ENCODE results near the gene LMLN.

LMLN gene

DNA sequence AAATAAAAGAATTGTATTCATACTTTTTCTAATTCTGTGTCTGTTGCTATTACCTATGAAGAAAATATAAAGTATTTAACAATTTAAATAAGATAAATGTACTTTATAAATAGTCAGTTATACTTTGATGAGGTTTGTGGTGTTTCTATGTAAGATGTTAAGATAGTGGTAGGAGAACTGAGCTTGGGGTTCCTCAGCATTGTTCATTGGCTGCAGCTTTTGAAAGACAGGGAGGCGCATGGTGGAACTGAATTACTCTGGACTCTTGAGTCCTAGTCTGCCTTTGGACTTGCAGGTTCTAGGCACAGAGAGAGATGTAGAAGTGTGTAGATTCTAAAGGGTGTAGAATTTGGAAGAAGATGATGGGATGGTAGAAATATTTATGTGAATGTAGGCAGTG is 23.1 kb downstream of the LMLN start:
- no peak for TF ChIP-seq CEBPB (IDR thresholded peaks at IDR 0.05)
- TF ChIP-seq EGR1 (IDR thresholded peaks at IDR 0.05) = no peak
- TF ChIP-seq NFIC (IDR thresholded peaks at IDR 0.05) = no peak
- TF ChIP-seq TCF12 (IDR thresholded peaks at IDR 0.05; ENCODE audit: low read depth) = no peak
- TF ChIP-seq, protein P1, sequence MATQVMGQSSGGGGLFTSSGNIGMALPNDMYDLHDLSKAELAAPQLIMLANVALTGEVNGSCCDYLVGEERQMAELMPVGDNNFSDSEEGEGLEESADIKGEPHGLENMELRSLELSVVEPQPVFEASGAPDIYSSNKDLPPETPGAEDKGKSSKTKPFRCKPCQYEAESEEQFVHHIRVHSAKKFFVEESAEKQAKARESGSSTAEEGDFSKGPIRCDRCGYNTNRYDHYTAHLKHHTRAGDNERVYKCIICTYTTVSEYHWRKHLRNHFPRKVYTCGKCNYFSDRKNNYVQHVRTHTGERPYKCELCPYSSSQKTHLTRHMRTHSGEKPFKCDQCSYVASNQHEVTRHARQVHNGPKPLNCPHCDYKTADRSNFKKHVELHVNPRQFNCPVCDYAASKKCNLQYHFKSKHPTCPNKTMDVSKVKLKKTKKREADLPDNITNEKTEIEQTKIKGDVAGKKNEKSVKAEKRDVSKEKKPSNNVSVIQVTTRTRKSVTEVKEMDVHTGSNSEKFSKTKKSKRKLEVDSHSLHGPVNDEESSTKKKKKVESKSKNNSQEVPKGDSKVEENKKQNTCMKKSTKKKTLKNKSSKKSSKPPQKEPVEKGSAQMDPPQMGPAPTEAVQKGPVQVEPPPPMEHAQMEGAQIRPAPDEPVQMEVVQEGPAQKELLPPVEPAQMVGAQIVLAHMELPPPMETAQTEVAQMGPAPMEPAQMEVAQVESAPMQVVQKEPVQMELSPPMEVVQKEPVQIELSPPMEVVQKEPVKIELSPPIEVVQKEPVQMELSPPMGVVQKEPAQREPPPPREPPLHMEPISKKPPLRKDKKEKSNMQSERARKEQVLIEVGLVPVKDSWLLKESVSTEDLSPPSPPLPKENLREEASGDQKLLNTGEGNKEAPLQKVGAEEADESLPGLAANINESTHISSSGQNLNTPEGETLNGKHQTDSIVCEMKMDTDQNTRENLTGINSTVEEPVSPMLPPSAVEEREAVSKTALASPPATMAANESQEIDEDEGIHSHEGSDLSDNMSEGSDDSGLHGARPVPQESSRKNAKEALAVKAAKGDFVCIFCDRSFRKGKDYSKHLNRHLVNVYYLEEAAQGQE (IDR thresholded peaks at IDR 0.05; ENCODE audit: low read depth) = no peak
- TF ChIP-seq TAF1 (IDR thresholded peaks at IDR 0.05; ENCODE audit: low read depth) = no peak
- TF ChIP-seq, protein P2, sequence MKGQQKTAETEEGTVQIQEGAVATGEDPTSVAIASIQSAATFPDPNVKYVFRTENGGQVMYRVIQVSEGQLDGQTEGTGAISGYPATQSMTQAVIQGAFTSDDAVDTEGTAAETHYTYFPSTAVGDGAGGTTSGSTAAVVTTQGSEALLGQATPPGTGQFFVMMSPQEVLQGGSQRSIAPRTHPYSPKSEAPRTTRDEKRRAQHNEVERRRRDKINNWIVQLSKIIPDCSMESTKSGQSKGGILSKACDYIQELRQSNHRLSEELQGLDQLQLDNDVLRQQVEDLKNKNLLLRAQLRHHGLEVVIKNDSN (IDR thresholded peaks at IDR 0.05) = no peak
- no peak for TF ChIP-seq YY1 (IDR thresholded peaks at IDR 0.05; ENCODE audit: low read depth)
- no peak for TF ChIP-seq RAD21 (IDR thresholded peaks at IDR 0.05; ENCODE audit: low read depth)
- TF ChIP-seq CREB1 (IDR thresholded peaks at IDR 0.05; ENCODE audit: low read depth) = no peak
- TF ChIP-seq, protein P3, sequence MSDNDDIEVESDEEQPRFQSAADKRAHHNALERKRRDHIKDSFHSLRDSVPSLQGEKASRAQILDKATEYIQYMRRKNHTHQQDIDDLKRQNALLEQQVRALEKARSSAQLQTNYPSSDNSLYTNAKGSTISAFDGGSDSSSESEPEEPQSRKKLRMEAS (IDR thresholded peaks at IDR 0.05) = no peak
- no peak for TF ChIP-seq TEAD4 (IDR thresholded peaks at IDR 0.05)
- no peak for TF ChIP-seq FOXM1 (IDR thresholded peaks at IDR 0.05; ENCODE audit: borderline replicate concordance, low read depth)
- TF ChIP-seq ZBTB7A (IDR thresholded peaks at IDR 0.05; ENCODE audit: low read depth) = no peak
- TF ChIP-seq EP300 (IDR thresholded peaks at IDR 0.05; ENCODE audit: borderline replicate concordance) = no peak

DNA sequence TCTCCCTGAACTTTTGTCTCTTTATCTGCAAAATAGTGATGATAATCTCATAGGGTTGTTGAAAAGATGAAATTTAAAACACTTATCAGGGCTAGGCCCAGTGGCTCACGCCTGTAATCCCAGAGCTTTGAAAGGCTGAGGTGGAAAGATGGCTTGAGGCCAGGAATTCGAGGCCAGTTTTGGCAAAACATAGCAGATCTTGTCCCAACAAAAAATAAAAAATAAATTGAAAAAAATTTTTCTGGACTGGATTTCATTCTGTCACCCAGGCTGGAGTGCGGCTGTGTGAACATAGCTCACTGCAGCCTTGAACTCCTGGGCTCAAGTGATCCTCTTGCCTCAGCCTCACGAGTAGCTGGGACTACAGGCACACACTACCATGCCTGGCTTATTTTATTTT is 29.6 kb downstream of the LMLN start:
- TF ChIP-seq, protein P1 (IDR thresholded peaks at IDR 0.05; ENCODE audit: low read depth) = no peak
- TF ChIP-seq NFIC (IDR thresholded peaks at IDR 0.05) (no peak), TAF1 (IDR thresholded peaks at IDR 0.05; ENCODE audit: low read depth) (no peak), TEAD4 (IDR thresholded peaks at IDR 0.05) (no peak)

DNA sequence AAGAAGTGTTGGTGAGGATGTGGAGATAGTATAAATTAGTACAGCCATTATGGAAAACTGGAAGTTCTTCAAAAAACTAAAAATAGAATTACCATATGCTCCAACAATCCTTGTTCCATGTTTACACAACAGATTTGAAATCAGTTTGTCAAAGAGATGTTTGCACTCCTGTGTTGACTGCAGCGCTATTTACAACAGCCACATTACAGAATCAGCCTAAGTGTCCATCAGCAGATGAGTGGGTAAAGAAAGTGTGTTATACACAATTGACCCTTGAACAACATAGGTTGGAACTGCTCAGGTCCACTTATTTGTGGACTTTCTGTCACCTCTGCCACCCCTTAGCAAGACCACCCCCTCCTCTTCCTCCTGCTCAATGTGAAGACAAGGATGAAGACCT is 34.7 kb downstream of the LMLN start:
- no peak for TF ChIP-seq TEAD4 (IDR thresholded peaks at IDR 0.05)
- TF ChIP-seq YY1 (IDR thresholded peaks at IDR 0.05; ENCODE audit: low read depth) = no peak
- no peak for TF ChIP-seq RAD21 (IDR thresholded peaks at IDR 0.05; ENCODE audit: low read depth)
- TF ChIP-seq, protein P1 (IDR thresholded peaks at IDR 0.05; ENCODE audit: low read depth) = no peak
- TF ChIP-seq TCF12 (IDR thresholded peaks at IDR 0.05; ENCODE audit: low read depth) = no peak
- no peak for TF ChIP-seq TAF1 (IDR thresholded peaks at IDR 0.05; ENCODE audit: low read depth)
- TF ChIP-seq CEBPB (IDR thresholded peaks at IDR 0.05) = no peak
- TF ChIP-seq, protein P2 (IDR thresholded peaks at IDR 0.05) = no peak
- no peak for TF ChIP-seq NFIC (IDR thresholded peaks at IDR 0.05)
- TF ChIP-seq ZBTB7A (IDR thresholded peaks at IDR 0.05; ENCODE audit: low read depth) = no peak
- no peak for TF ChIP-seq EGR1 (IDR thresholded peaks at IDR 0.05)
- TF ChIP-seq EP300 (IDR thresholded peaks at IDR 0.05; ENCODE audit: borderline replicate concordance) = no peak
- TF ChIP-seq CREB1 (IDR thresholded peaks at IDR 0.05; ENCODE audit: low read depth) = no peak

DNA sequence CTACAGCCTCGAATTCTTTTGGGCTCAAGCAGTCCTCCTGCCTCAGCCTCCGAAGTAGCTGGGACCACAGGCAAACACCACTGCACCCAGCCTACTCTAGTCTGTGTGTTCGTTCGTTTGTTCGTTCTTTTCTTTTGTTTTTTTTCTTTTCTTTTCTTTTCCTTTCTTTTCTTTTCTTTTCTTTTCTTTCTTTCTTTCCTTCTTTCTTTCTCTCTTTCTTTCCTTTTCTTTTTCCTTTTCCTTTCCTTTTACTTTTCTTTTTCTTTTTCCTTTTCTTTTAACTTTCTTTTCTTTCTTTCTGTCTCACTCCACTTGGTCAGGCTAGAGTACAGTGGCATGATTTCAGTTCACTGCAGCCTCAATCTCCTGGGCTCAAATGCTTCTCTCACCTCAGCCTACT is 36.8 kb downstream of the LMLN start:
- TF ChIP-seq TCF12 (IDR thresholded peaks at IDR 0.05; ENCODE audit: low read depth) (no peak), FOXM1 (IDR thresholded peaks at IDR 0.05; ENCODE audit: borderline replicate concordance, low read depth) (no peak), ZBTB7A (IDR thresholded peaks at IDR 0.05; ENCODE audit: low read depth) (no peak), TEAD4 (IDR thresholded peaks at IDR 0.05) (no peak), NFIC (IDR thresholded peaks at IDR 0.05) (no peak)

DNA sequence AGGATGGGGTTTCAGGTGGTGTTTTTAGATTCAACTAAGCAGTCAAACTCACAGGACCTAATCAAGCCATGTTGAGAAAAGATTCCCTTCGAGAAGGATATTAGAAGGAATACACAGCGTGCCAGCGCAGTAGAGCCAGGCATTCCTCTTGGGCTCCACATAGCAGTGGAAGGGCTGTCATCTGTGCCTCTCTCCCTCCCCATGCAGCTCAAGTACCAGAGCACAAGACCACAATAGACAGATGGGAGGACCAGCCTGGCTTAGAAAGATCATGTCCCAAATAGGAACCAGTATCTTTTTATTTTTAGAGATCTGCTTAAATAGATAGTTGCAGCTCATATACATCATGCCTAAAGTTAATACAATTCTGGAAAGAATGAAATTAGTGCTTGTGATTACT is 37.9 kb downstream of the LMLN start:
- TF ChIP-seq, protein P2 (IDR thresholded peaks at IDR 0.05) = no peak
- no peak for TF ChIP-seq NFIC (IDR thresholded peaks at IDR 0.05)
- TF ChIP-seq YY1 (IDR thresholded peaks at IDR 0.05; ENCODE audit: low read depth) = no peak
- TF ChIP-seq, protein P1 (IDR thresholded peaks at IDR 0.05; ENCODE audit: low read depth) = no peak
- no peak for TF ChIP-seq TCF12 (IDR thresholded peaks at IDR 0.05; ENCODE audit: low read depth)
- TF ChIP-seq CREB1 (IDR thresholded peaks at IDR 0.05; ENCODE audit: low read depth) = no peak
- no peak for TF ChIP-seq EP300 (IDR thresholded peaks at IDR 0.05; ENCODE audit: borderline replicate concordance)
- no peak for TF ChIP-seq CEBPB (IDR thresholded peaks at IDR 0.05)
- TF ChIP-seq, protein P3 (IDR thresholded peaks at IDR 0.05) = no peak
- TF ChIP-seq RAD21 (IDR thresholded peaks at IDR 0.05; ENCODE audit: low read depth) = no peak
- TF ChIP-seq TEAD4 (IDR thresholded peaks at IDR 0.05) = no peak
- no peak for TF ChIP-seq ZBTB7A (IDR thresholded peaks at IDR 0.05; ENCODE audit: low read depth)
- TF ChIP-seq TAF1 (IDR thresholded peaks at IDR 0.05; ENCODE audit: low read depth) = no peak
- TF ChIP-seq EGR1 (IDR thresholded peaks at IDR 0.05) = no peak
- no peak for TF ChIP-seq FOXM1 (IDR thresholded peaks at IDR 0.05; ENCODE audit: borderline replicate concordance, low read depth)
